AG04450 (cell line): ENCODE results near the gene RARB. TPM values are rescaled to one million over a fixed set of nuclear protein-coding genes. Genes with fewer than 3 reads are reported as not detected.

Experiments
- CTCF ChIA-PET: fragments of 300-600, 350-600 bp; formaldehyde crosslinking; extraction: SDS; loops from one replicate; lab custom pipeline; 2022; ENCODE audit warnings: antibody characterized with exemption, inconsistent platforms; lab: Charles Lee
- POLR2A ChIA-PET: fragments of 350-600 bp; formaldehyde crosslinking; extraction: SDS; loops from one replicate; lab custom pipeline; 2021; ENCODE audit warnings: antibody characterized with exemption, inconsistent platforms; lab: Yijun Ruan, JAX
- DNase-seq: peaks from one replicate; pipeline ENCODE4 v3.0.0-alpha.2; 2011; ENCODE audit warnings: low read depth, low spot score
- H3K27ac ChIP-seq: one replicate; pipeline ENCODE4 v1.5.1; 2012; ENCODE audit warnings: low read depth, low read length, control low read depth
- H3K27me3 ChIP-seq: one replicate; pipeline ENCODE4 v1.6.0; 2012; ENCODE audit warnings: low read length; ENCODE audit not compliant: control insufficient read depth, insufficient read depth
- H3K4me3 ChIP-seq: 2 replicates; pipeline ENCODE4 v1.5.1; 2011; ENCODE audit warnings: mild to moderate bottlenecking, low read depth, low read length, control low read depth
- H3K9me3 ChIP-seq: 2 replicates; pipeline ENCODE4 v1.5.1; 2012; ENCODE audit warnings: low read length; ENCODE audit not compliant: control insufficient read depth, insufficient read depth
- polyA plus RNA-seq: library from polyadenylated mRNA; depleted of rRNA; stranded (reverse); fragments of >200 nt; gene quantifications from 2 replicates; pipeline ENCODE4 v1.2.3, GENCODE V29; 2011
- TF ChIP-seq, protein P1 (sequence below): IDR thresholded peaks from 2 replicates; pipeline ENCODE4 v1.5.1; 2011; ENCODE audit warnings: low read depth, low read length, control low read depth, inconsistent platforms

The RARB gene
- polyA plus RNA-seq, 1 experiment = 0.51 TPM

DNA sequence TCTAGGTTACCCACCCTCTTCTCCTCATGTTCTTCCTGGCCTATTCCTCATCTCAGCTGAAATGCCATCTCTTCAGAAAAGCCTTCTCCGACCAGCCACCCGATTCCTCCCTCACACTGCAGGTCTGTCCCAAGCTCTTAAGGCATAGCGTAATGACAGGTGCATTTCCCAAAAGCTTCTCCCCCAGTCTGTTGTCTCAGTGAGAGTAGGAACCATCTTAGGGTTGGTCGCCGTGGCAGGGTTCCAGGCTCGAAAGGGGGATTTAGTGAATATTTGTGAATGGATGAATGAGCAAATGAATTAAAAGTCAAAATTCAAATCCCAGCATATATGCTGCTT is 158.1 kb downstream of the RARB start:
- ChIA-PET POLR2A (no interaction called here), CTCF (interaction anchor here (0.8 to 8.4 kb wide), 2 partner anchors 8 to 53 kb away, joined by 3 to 76 read pairs; no protein-coding TSS in a partner anchor)
- Histone ChIP-seq H3K4me3 (no peak overlapping the region), H3K9me3 (no peaks in the 10 kb centered on the region), H3K27ac (no peak overlapping the region), H3K27me3 (no peaks in the 10 kb centered on the region)
- TF ChIP-seq, protein P1, sequence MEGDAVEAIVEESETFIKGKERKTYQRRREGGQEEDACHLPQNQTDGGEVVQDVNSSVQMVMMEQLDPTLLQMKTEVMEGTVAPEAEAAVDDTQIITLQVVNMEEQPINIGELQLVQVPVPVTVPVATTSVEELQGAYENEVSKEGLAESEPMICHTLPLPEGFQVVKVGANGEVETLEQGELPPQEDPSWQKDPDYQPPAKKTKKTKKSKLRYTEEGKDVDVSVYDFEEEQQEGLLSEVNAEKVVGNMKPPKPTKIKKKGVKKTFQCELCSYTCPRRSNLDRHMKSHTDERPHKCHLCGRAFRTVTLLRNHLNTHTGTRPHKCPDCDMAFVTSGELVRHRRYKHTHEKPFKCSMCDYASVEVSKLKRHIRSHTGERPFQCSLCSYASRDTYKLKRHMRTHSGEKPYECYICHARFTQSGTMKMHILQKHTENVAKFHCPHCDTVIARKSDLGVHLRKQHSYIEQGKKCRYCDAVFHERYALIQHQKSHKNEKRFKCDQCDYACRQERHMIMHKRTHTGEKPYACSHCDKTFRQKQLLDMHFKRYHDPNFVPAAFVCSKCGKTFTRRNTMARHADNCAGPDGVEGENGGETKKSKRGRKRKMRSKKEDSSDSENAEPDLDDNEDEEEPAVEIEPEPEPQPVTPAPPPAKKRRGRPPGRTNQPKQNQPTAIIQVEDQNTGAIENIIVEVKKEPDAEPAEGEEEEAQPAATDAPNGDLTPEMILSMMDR = no peak
- DNase-seq = no peak

DNA sequence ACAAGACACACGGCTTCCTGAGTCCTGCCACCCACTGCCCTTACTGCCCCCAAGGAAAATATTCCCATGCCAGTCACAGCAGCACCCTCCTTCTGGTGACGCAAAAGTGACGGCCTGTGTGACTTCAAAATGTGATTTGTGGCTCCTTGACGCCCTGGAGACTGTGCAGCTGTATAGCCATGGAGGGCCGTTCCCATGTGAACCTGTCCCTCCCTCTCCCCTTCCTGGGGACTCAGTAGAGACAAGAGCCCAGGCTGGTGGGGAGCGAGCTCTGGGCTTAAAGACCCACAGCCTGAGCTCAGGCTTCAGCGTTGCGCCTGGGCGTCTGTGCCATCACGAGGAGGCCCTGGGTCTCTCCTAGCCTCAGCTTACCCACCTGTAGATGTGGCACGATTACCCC is 158.5 kb downstream of the RARB start:
- ChIA-PET CTCF (interaction anchor here (8.4 kb wide), 1 partner anchor 8 kb away, joined by 76 read pairs; no protein-coding TSS in a partner anchor), POLR2A (no interaction called here)

DNA sequence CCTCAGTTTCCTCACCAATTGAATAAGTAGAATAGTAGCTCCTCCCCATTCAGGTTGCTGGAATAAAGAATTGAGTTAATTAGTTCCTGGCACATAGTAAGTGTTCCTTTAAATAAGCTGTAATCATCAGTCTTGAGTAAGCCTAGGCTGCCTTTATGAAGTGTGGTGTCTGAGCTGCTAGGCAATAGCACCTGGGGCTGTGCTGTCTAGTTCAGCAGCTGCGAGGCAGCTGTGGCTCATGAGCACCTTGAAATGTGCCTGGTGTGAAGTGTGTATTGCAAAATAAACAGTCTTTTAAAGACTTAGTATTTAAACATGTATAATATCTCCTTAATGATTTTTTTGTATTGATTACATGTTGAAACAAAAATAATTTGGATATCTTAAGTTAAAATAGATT is 159.0 kb downstream of the RARB start:
- Histone ChIP-seq H3K4me3 (no peak overlapping the region), H3K27me3 (no peaks in the 10 kb centered on the region), H3K9me3 (no peaks in the 10 kb centered on the region), H3K27ac (no peak overlapping the region)
- ChIA-PET POLR2A (no interaction called here), CTCF (no interaction called here)
- TF ChIP-seq, protein P1 = no peak
- no peak for DNase-seq

More for the DNA sequence above, 158.5 kb downstream of the RARB start:
- Histone ChIP-seq H3K9me3 (no peaks in the 10 kb centered on the region), H3K4me3 (no peak overlapping the region), H3K27ac (no peak overlapping the region), H3K27me3 (no peaks in the 10 kb centered on the region)
- TF ChIP-seq, protein P1 = no peak
- DNase-seq = no peak

DNA sequence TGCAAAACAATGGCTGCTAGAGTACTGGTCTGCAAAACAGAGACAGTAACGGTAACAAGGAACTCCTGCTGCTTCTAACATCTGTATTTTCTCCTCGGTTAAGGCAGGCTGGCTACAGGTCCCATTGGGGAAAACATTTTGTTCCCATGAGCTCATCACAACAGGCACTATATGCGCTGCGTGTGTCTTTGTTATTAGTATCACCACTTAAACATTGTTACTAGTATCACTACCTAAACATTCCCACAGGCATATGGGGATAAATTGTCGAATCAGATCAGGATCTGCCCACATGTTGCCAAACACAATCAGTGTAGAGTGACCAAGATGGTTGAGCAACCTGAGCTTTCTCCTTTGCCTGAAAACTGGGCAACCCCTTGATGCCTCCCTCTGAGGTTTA is 159.5 kb downstream of the RARB start:
- Histone ChIP-seq H3K9me3 (no peaks in the 10 kb centered on the region), H3K4me3 (no peak overlapping the region), H3K27me3 (no peaks in the 10 kb centered on the region), H3K27ac (no peak overlapping the region)
- no peak for DNase-seq
- TF ChIP-seq, protein P1 = no peak
- POLR2A ChIA-PET = no interaction called here
- CTCF ChIA-PET = no interaction called here

DNA sequence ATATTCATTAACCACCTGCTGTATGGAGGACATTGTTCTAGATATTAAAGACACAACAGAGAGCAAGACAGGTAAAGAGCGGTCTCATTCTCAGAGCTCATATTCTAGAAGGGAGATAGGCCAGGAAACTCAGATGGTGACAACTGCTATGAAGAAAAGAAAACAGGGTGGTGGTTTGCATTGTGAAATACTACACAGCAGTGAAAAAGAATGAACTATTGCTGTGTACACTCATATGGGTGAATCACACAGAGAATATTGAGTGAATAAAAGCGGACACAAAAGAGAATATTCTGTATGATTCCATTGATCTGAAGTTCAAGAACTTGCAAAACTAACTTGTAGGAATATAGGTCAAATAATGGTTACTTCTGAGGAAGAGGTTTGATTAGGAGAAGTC is 159.9 kb downstream of the RARB start:
- TF ChIP-seq, protein P1 = no peak
- Histone ChIP-seq H3K27ac (no peak overlapping the region), H3K27me3 (no peaks in the 10 kb centered on the region), H3K4me3 (no peak overlapping the region), H3K9me3 (no peaks in the 10 kb centered on the region)
- DNase-seq = no peak
- ChIA-PET POLR2A (no interaction called here), CTCF (no interaction called here)
